Measurements from ENCODE around the gene C9orf85. TPM values are rescaled to one million over a fixed set of nuclear protein-coding genes. Genes with fewer than 3 reads are reported as not detected.
"Not testable (repeated sequence)": the region's sequence is repeated elsewhere in the genome, so short reads cannot be mapped to it uniquely, and the experiment has no call there.

C9orf85 gene
- total and polyA plus RNA-seq, 2 donors (not counting 1 experiment from before 2014, with no cell fraction given) = 4.3 to 9.6 TPM

DNA sequence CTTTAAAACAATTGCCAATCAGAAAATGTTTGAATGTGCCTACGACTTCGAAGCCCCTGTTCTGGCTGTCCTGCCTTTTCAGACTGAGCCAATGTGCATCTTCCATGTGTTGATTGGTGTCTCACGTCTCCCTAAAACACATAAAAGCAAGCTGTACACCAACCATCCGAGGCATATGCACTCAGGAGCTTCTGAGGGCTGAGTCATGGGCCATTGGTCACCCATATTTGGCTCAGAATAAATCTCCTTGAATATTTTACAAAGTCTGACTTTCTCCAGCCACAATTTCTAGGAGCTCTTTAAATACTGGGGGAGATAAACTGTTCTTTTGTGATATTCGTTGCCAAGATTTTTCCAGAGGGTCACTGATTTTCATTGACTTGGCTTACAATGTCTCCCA, 95.1 kb downstream of the C9orf85 start:
- no peaks in the 10 kb centered on the region for H3K27me3 Mint-ChIP-seq
- Histone ChIP-seq H3K79me2 (ENCODE audit: control insufficient read depth, insufficient read depth, low read length) (no peaks in the 10 kb centered on the region), H3K36me3 (replicated peaks in 1 of 2; ENCODE audit: control extremely low read depth in 1 of 2, control insufficient read depth in 1 of 2, extremely low read depth in 1 of 2, insufficient read depth in 2 of 2, low read length in 1 of 2) (no peaks in the 10 kb centered on the region), H3K4me1 (ENCODE audit: control insufficient read depth in 2 of 2, insufficient read depth in 2 of 2, low read length in 2 of 2) (no peaks in the 10 kb centered on the region), H3K27me3 (replicated peaks in 1 of 4; ENCODE audit: control extremely low read depth in 1 of 4, control insufficient read depth in 3 of 4, insufficient read depth in 4 of 4, low read length in 3 of 4) (no peaks in the 10 kb centered on the region), H2AFZ (ENCODE audit: insufficient read depth, low read depth, low read length, poor library complexity, severe bottlenecking) (no peak overlapping the region), H3K4me3 (ENCODE audit: control extremely low read depth in 1 of 5, extremely low read depth in 1 of 5, insufficient read depth in 1 of 5, low read depth in 2 of 5, low read length in 4 of 5) (no peak overlapping the region), H3K9me3 (ENCODE audit: control extremely low read depth in 1 of 3, control insufficient read depth in 2 of 3, insufficient read depth in 1 of 3, low read length in 2 of 3) (no peaks in the 10 kb centered on the region), H3K27ac (ENCODE audit: low read length in 2 of 2) (no peak overlapping the region), H3K4me2 (replicated peaks; ENCODE audit: low read depth, low read length, poor library complexity, severe bottlenecking) (no peak overlapping the region), H4K20me1 (ENCODE audit: control insufficient read depth, insufficient read depth, low read length, poor library complexity, severe bottlenecking) (no peaks in the 10 kb centered on the region), H3K9ac (ENCODE audit: low read length) (no peak overlapping the region)
- ATAC-seq (ENCODE audit: low read depth) (no peak), DNase-seq (no peak)
- no peak overlapping the region for H3K4me3 Mint-ChIP-seq
- intact Hi-C loops (cut with micrococcal nuclease) = no loop called here
- no peaks in the 10 kb centered on the region for H3K9me3 Mint-ChIP-seq (ENCODE audit: insufficient read depth)
- no peak for TF ChIP-seq EZH2 (IDR thresholded peaks at IDR 0.05; ENCODE audit: borderline replicate concordance, insufficient read depth, low read depth, low read length, poor library complexity, severe bottlenecking)
- TF ChIP-seq, protein P1, sequence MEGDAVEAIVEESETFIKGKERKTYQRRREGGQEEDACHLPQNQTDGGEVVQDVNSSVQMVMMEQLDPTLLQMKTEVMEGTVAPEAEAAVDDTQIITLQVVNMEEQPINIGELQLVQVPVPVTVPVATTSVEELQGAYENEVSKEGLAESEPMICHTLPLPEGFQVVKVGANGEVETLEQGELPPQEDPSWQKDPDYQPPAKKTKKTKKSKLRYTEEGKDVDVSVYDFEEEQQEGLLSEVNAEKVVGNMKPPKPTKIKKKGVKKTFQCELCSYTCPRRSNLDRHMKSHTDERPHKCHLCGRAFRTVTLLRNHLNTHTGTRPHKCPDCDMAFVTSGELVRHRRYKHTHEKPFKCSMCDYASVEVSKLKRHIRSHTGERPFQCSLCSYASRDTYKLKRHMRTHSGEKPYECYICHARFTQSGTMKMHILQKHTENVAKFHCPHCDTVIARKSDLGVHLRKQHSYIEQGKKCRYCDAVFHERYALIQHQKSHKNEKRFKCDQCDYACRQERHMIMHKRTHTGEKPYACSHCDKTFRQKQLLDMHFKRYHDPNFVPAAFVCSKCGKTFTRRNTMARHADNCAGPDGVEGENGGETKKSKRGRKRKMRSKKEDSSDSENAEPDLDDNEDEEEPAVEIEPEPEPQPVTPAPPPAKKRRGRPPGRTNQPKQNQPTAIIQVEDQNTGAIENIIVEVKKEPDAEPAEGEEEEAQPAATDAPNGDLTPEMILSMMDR (IDR thresholded peaks at IDR 0.05) = no peak
- POLR2A ChIA-PET = no interaction called here
- no peak overlapping the region for H3K27ac Mint-ChIP-seq
- no CpG with 5 or more reads among the region's 5 CpGs for WGBS (ENCODE audit: insufficient coverage)
- CTCF ChIA-PET = interaction anchor here (1.0 to 1.4 kb wide), 2 partner anchors 18 to 33 kb away, joined by 4 to 6 read pairs; no protein-coding TSS in a partner anchor
- no peaks in the 10 kb centered on the region for H3K4me1 Mint-ChIP-seq

- DNase-seq; H3K27me3 Mint-ChIP-seq; H3K27ac Mint-ChIP-seq; H3K4me1 Mint-ChIP-seq; H4K20me1 ChIP-seq (ENCODE audit: control insufficient read depth, insufficient read depth, low read length, poor library complexity, severe bottlenecking); H3K27me3 ChIP-seq (replicated peaks in 1 of 4; ENCODE audit: control extremely low read depth in 1 of 4, control insufficient read depth in 3 of 4, insufficient read depth in 4 of 4, low read length in 3 of 4); H3K9ac ChIP-seq (ENCODE audit: low read length); H3K27ac ChIP-seq (ENCODE audit: low read length in 2 of 2); H3K9me3 Mint-ChIP-seq (ENCODE audit: insufficient read depth); H3K9me3 ChIP-seq (ENCODE audit: control extremely low read depth in 1 of 3, control insufficient read depth in 2 of 3, insufficient read depth in 1 of 3, low read length in 2 of 3); H3K4me2 ChIP-seq (replicated peaks; ENCODE audit: low read depth, low read length, poor library complexity, severe bottlenecking); H3K79me2 ChIP-seq (ENCODE audit: control insufficient read depth, insufficient read depth, low read length); H3K4me3 Mint-ChIP-seq; ATAC-seq (ENCODE audit: low read depth); H3K36me3 ChIP-seq (replicated peaks in 1 of 2; ENCODE audit: control extremely low read depth in 1 of 2, control insufficient read depth in 1 of 2, extremely low read depth in 1 of 2, insufficient read depth in 2 of 2, low read length in 1 of 2); intact Hi-C loops (cut with micrococcal nuclease); H3K4me3 ChIP-seq (ENCODE audit: control extremely low read depth in 1 of 5, extremely low read depth in 1 of 5, insufficient read depth in 1 of 5, low read depth in 2 of 5, low read length in 4 of 5); POLR2A ChIA-PET; H3K4me1 ChIP-seq (ENCODE audit: control insufficient read depth in 2 of 2, insufficient read depth in 2 of 2, low read length in 2 of 2); H2AFZ ChIP-seq (ENCODE audit: insufficient read depth, low read depth, low read length, poor library complexity, severe bottlenecking): not testable (repeated sequence)
- CTCF ChIA-PET = interaction anchor here (1.4 kb wide), 1 partner anchor 10 kb away, joined by 3 read pairs; no protein-coding TSS in a partner anchor
- 94% methylated on average over 10 of the region's 20 CpGs for WGBS (ENCODE audit: insufficient coverage)
These were observed 96.3 kb downstream of the C9orf85 start for GRCh38 chr9:72007726-72008125.
